ENCODE results near the gene NFYC.

DNA sequence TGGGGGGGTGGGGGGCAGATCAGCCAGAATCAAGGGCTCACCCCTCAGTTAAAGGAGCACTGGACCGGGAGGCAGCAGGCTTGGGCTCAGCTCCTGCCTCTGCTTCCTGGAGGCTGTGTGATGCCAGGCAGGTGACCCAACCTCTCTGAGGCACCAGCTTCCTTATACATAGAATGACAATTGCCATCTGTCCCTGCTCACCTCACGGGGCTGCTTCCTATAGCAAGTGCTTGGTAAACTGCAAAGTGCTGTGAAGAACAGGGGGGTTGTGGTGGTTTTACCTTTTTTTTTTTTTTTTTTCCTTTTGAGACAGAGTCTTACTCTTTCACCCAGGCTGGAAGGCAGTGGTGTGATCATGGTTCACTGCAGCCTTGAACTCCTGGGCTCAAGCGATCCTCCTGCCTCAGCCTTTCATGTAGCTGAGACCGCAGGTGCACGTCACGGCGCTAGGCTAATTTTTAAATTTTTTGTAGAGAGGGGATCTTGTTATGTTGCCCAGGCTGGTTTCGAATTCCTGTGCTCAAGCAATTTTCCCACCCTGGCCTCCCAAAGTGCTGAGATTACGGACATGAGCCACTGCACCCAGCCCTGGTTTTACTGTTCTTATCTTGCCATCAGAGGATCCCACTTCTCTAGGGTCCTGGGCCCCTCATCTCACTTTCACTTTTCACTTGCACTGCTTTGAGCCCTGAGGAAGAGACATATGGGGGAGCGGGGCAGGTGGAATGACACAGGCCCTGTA, 103.6 kb downstream of the NFYC start:
- TF ChIP-seq GATA2 (IDR thresholded peaks at IDR 0.05; ENCODE audit: low read depth, low read length) = no peak
- no peak for TF ChIP-seq GATA3 (IDR thresholded peaks at IDR 0.05; ENCODE audit: low read depth, low read length)

Data from SH-SY5Y (cell line).